Gastroesophageal sphincter (tissue), 4 donors: Measurements from ENCODE around the gene ADCK2. TPM values are rescaled to one million over a fixed set of nuclear protein-coding genes. Genes with fewer than 3 reads are reported as not detected.
"Not testable (repeated sequence)": the region's sequence is repeated elsewhere in the genome, so short reads cannot be mapped to it uniquely, and the experiment has no call there.

ENCODE experiments used
- ATAC-seq: fragments of 150-250 bp; one replicate; pipeline ENCODE4 v1.9.1; 2016; ENCODE audit warnings: mild to moderate bottlenecking, moderate library complexity
- H3K27ac ChIP-seq, 4 donors: fragments of 200-600 bp; sonication (generic) in 3 of 4; 1 replicate in 3 of 4; 2 replicates in 1 of 4; pipeline ENCODE4 v1.5.1; 2016 to 2019
- H3K27me3 ChIP-seq: fragments of 200-600 bp; sonication (generic); one replicate; pipeline ENCODE4 v1.5.1; 2019
- H3K36me3 ChIP-seq, 2 donors: fragments of 200-600 bp; sonication (generic); one replicate each; pipeline ENCODE4 v1.5.1; 2019; ENCODE audit warnings: control low read depth in 1 of 2
- H3K4me1 ChIP-seq, 3 donors: fragments of 200-600 bp; sonication (generic); 1 replicate in 2 of 3; 2 replicates in 1 of 3; pipeline ENCODE4 v1.5.1; 2016 to 2019; ENCODE audit warnings: control low read depth in 2 of 3
- H3K4me3 ChIP-seq, 2 donors: fragments of 200-600 bp; sonication (generic); one replicate each; pipeline ENCODE4 v1.5.1; 2019; ENCODE audit warnings: mild to moderate bottlenecking in 1 of 2, moderate library complexity in 1 of 2
- H3K9me3 ChIP-seq, 3 donors: fragments of 200-600 bp; sonication (generic); one replicate each; pipeline ENCODE4 v1.5.1; 2017 to 2019; ENCODE audit warnings: control low read depth in 2 of 3
- CTCF ChIP-seq, 4 experiments: fragments of 200-600 bp in 2 of 4; fragments of 450-650 bp in 2 of 4; sonication (generic) in 1 of 4; IDR thresholded peaks; one replicate each; pipeline ENCODE4 v1.5.1; 2017 to 2019; ENCODE audit warnings: antibody characterized with exemption in 4 of 4, mild to moderate bottlenecking in 2 of 4, moderate library complexity in 2 of 4
- EP300 ChIP-seq: sonication (generic); formaldehyde crosslinking; IDR thresholded peaks from one replicate; pipeline ENCODE4 v1.6.1; 2017; ENCODE audit warnings: antibody characterized with exemption, mild to moderate bottlenecking
- POLR2A ChIP-seq, 2 donors: fragments of 450-650 bp; IDR thresholded peaks; one replicate each; pipeline ENCODE4 v1.6.1; 2017; ENCODE audit warnings: antibody characterized with exemption in 2 of 2, mild to moderate bottlenecking in 2 of 2, moderate library complexity in 1 of 2
- POLR2AphosphoS5 ChIP-seq: sonication (generic); formaldehyde crosslinking; IDR thresholded peaks from one replicate; pipeline ENCODE4 v1.6.1; 2017; ENCODE audit warnings: antibody characterized with exemption
- WGBS, 2 donors: methylation state at CpG; one replicate each; pipeline ENCODE4 v1.1.5; 2018; ENCODE audit warnings: low coverage in 1 of 2; 5-methylcytosine and 5-hydroxymethylcytosine counted together
- total RNA-seq, 4 donors: library from RNA; depleted of rRNA; stranded (reverse); fragments of >200 nt; gene quantifications; one replicate each; pipeline ENCODE4 v1.1.0, GENCODE V29; 2016

Gene ADCK2
- total RNA-seq, 4 donors from 2014 or later, result 14.5 to 33.4 (median 22.4) TPM

GRCh38 chr7:140641524-140642195, 31.1 kb upstream of the ADCK2 start:
- Histone ChIP-seq H3K27me3 (no peaks in the 10 kb centered on the region), H3K9me3 (no peaks in the 10 kb centered on the region), H3K27ac (peak overlapping the region; percentile 92 to 98 (median 96)), H3K4me3 (peak overlapping the region; percentile 36 to 65), H3K4me1 (peaks cover 0 to 64% (median 22%) of the 10 kb centered on the region in 3 donors), H3K36me3 (no peaks in the 10 kb centered on the region)
- no peak for TF ChIP-seq POLR2AphosphoS5
- TF ChIP-seq POLR2A (IDR thresholded peaks at IDR 0.05), result no peak
- TF ChIP-seq EP300, result no peak
- no peak for ATAC-seq
- 19 to 33% methylated on average over 10 to 15 of the region's 15 CpGs for WGBS, 2 donors

GRCh38 chr7:140643416-140643815, 29.3 kb upstream of the ADCK2 start:
- no peak for ATAC-seq
- no peaks in the 10 kb centered on the region for H3K27me3 ChIP-seq
- 70 to 100% methylated on average over 3 to 4 of the region's 5 CpGs for WGBS, 2 donors
- no peaks in the 10 kb centered on the region for H3K36me3 ChIP-seq
- H3K4me1 ChIP-seq, result peaks cover 0 to 57% (median 19%) of the 10 kb centered on the region in 3 donors
- no peak for TF ChIP-seq CTCF (IDR thresholded peaks at IDR 0.05)
- no peak for TF ChIP-seq EP300
- no peak for TF ChIP-seq POLR2A (IDR thresholded peaks at IDR 0.05)
- TF ChIP-seq POLR2AphosphoS5, result no peak
- no peak overlapping the region for H3K4me3 ChIP-seq
- no peaks in the 10 kb centered on the region for H3K9me3 ChIP-seq
- H3K27ac ChIP-seq, result peak overlapping the region in 3 of 4 donors; percentile 63 to 98 (median 95)

GRCh38 chr7:140644761-140645160, 28.0 kb upstream of the ADCK2 start:
- not testable (repeated sequence) for H3K27me3 ChIP-seq, ATAC-seq, H3K4me3 ChIP-seq, H3K9me3 ChIP-seq, H3K36me3 ChIP-seq
- Histone ChIP-seq H3K27ac (peak overlapping the region in 2 of 4 donors; percentile 21 to 98), H3K4me1 (peaks cover 0 to 43% (median 15%) of the 10 kb centered on the region in 3 donors)
- WGBS, 2 donors, result 63 to 82% methylated on average over 9 to 12 of the region's 13 CpGs

- H3K9me3 ChIP-seq, result no peaks in the 10 kb centered on the region
- ATAC-seq, result no peak
- no peak for TF ChIP-seq POLR2AphosphoS5
- peak in 2 of 4 experiments; percentile 23 to 25 for TF ChIP-seq CTCF (IDR thresholded peaks at IDR 0.05)
- no peaks in the 10 kb centered on the region for H3K27me3 ChIP-seq
- 81 to 83% methylated on average over 3 to 6 of the region's 8 CpGs for WGBS, 2 donors
- H3K4me3 ChIP-seq, result no peak overlapping the region
- peaks cover 0 to 38% (median 15%) of the 10 kb centered on the region in 3 donors for H3K4me1 ChIP-seq
- H3K27ac ChIP-seq, result peak overlapping the region in 2 of 4 donors; percentile 49 to 98
- H3K36me3 ChIP-seq, result no peaks in the 10 kb centered on the region
Measured at GRCh38 chr7:140645166-140645900, 27.4 kb upstream of the ADCK2 start.

- H3K27me3 ChIP-seq, result no peaks in the 10 kb centered on the region
- H3K4me3 ChIP-seq, result no peak overlapping the region
- H3K27ac ChIP-seq, result peak overlapping the region in 3 of 4 donors; percentile 49 to 63 (median 62)
- no peaks in the 10 kb centered on the region for H3K36me3 ChIP-seq
- peaks cover 0 to 29% (median 10%) of the 10 kb centered on the region in 3 donors for H3K4me1 ChIP-seq
- peak; percentile 70 for ATAC-seq
- TF ChIP-seq EP300 (no peak), CTCF (IDR thresholded peaks at IDR 0.05) (peak in 3 of 4 experiments; percentile 22 to 67 (median 64)), POLR2A (IDR thresholded peaks at IDR 0.05) (no peak), POLR2AphosphoS5 (no peak)
- 21 to 31% methylated on average over 4 to 5 of the region's 8 CpGs for WGBS, 2 donors
- H3K9me3 ChIP-seq, result no peaks in the 10 kb centered on the region
Measured at GRCh38 chr7:140646931-140647647, 25.7 kb upstream of the ADCK2 start.
